Stimulated activated CD4-positive, alpha-beta T cell treated with anti-CD3 and anti-CD28 coated beads, Interleukin-12 subunit alpha, Interleukin-12 subunit beta, amount 100 ng/mL, for 24 hours (primary cell): ENCODE data around the gene ULK1.

Experiments used
- DNase-seq, 2 experiments: peaks; one replicate each; pipeline ENCODE4 v3.0.0-alpha.2; 2020; ENCODE audit warnings: low read depth in 2 of 2

Gene ULK1

DNA sequence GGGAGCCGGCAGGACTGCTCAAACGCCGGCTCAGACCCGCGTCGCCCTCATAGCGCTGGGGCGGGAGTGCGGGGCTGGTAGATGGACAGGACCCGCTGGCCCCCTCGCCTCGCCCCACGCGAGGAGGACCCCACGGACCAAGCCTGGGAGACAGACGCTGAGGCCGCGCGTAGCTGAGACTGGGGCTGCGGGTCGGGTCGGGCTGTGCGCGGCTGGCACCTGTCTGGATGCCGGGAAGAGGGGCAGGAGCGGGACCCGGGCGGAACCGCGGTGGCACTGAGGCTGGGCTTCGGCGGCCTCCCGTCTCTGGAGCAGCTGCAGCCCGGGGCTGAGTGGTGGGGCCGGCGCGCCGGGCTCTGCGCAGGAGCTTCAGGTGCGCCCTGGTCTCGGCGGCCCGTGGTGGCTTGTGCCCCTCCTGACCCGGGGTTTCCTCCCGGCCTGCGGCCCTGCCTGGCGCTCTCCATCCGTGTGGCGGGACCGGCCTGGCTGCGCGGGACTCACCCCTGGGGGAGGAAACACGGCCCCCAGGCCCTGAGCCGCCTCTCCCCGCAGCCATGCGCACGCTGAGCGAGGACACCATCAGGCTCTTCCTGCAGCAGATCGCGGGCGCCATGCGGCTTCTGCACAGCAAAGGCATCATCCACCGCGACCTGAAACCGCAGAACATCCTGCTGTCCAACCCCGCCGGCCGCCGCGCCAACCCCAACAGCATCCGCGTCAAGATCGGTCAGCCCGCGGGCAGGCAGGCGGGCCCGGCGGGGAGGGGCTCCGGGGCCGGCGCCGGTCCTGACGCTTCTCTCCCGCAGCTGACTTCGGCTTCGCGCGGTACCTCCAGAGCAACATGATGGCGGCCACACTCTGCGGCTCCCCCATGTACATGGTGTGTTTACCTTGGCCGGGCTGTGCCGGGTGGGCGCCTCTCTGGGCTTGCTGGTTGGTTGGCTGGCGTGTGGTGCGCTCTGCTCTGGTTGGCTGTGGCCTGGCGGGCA is 14.0 kb downstream of the ULK1 start:
- no peak for DNase-seq

GRCh38 chr12:131909081-131909751 is 14.8 kb downstream of the ULK1 start:
- DNase-seq = no peak

- DNase-seq = no peak
Observed at GRCh38 chr12:131909752-131910219, 15.4 kb downstream of the ULK1 start.

- no peak for DNase-seq
Observed at GRCh38 chr12:131910302-131911027, 16.0 kb downstream of the ULK1 start.

DNA sequence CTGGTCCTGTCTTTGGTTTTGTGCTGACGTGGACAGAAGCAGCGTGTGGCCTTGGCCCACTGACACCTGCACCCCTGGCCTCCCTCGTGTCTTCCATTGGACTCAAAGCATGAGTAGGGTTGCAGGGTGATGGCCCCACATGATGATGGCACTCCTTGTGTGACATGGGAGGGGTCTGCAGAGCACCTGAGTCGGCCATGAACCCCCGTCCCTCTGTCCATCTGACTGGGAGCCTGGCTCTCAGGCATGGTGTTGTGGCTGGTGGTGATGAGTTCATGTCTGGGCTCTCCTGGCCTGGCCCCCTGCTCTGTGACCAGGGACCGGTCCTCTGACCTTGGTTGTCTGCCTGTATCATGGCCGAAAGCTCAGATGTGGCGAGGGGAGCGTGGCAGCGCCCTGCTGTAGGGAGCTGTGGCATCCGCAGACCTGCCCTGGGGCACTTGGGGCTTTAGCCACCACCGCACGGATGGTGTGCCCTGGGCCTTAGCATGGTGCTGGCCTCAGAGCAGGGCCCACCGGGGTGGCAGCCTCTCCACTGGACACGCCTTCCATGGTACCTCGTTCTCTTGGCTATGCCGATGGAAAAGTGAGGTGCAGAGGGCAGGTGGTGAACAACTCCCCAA is 16.7 kb downstream of the ULK1 start:
- no peak for DNase-seq

- no peak for DNase-seq
Observed at GRCh38 chr12:131911851-131912477, 17.5 kb downstream of the ULK1 start.

DNA sequence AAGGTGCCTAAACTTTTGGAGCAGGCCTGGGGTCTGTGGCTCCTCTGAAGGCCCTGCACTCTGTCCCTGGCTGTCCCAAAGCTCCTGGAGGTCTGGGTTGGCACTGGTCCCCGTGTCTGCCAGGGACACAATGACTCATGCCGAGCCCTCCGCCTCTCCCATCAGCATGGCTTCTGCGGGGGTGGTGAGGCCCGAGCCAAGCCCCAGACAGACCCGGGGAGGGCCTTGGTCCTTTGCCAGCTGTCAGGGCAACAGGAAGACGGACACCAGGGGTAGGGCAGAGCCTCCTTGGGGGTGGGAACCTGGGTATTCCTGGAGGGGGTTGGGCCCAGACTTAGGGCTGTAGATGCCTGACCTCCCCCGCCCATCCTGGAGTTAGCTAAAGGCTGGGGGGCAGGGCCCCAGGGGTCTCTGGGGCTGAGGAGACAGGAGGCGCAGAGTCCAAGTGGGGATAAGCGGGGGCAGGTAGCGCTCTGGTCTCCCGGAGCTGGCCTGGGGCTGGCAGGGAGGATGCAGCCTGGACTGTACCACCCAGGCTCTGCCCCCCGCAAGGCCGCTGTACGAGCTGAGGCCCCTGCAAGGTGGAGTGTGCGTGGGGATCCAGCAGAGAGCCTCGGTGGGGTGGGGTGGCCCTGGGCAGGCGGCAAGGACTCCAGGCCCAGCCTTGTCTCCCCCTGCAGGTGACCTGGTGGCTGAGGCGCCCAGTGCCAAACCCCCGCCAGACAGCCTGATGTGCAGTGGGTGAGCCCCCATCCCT is 18.3 kb downstream of the ULK1 start:
- no peak for DNase-seq

DNA sequence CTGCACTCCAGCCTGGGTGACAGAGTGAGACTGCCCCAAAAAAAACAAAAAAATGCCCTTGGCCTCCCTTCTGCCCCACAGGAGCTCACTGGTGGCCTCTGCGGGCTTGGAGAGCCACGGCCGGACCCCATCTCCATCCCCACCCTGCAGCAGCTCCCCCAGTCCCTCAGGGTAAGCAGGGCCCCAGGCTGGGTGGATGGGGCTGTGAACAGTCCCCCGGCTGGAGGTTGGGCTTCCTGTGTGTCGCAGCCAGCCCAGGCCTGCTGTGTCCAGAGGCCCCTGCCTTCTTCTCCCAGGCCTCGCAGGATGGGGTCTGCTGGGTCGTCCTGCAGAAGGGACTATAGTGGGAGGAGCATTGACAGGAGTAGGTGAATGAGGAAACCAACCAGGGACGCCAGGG is 19.2 kb downstream of the ULK1 start:
- no peak for DNase-seq

DNA sequence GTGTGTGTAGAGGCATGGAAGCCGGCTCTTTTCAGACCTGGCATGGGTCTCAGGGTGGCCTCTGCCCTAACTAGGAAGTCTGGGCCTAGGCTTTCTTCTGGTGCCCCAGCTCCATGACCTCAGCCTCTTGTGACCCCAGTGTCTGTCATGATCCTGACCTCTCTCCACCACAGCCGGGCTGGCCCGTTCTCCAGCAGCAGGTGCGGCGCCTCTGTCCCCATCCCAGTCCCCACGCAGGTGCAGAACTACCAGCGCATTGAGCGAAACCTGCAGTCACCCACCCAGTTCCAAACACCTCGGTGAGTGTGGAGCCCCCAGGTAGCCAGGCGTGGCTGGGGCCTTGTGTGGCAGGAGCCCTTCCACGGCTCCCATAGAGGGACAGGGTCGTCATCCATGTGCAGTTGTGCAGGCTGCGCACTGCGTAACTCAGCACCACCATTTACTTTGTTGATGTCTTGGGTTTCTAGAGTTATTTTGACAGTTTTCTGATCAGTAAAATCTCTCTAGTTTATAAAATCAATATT is 19.8 kb downstream of the ULK1 start:
- no peak for DNase-seq

DNA sequence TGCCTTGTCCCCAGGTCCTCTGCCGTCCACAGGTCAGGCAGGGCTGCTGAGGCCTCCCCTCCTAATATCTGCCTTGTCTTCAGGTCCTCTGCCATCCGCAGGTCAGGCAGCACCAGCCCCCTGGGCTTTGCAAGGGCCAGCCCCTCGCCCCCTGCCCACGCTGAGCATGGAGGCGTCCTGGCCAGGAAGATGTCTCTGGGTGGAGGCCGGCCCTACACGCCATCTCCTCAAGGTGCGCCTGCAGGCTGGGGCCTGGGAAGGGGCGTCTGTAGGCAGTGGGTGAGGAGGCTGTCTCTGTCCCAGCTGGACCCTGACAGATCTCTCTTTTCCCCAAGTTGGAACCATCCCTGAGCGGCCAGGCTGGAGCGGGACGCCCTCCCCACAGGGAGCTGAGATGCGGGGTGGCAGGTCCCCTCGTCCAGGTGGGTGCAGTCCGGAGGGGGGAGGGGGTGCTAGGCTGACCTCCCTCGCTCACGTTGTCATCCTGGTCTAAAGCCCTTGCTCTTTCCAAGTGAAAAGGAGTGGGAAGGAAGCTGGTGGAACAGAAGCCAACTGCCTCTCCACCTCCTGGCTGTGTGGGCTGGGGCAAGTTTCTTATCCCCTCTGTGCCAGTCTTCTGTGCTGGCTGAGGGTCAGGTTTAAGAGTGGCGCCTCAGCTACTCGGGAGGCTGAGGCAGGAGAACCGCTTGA is 20.7 kb downstream of the ULK1 start:
- DNase-seq = no peak

- no peak for DNase-seq
Observed at GRCh38 chr12:131915823-131916222, 21.4 kb downstream of the ULK1 start.

GRCh38 chr12:131916306-131917138 is 22.1 kb downstream of the ULK1 start:
- DNase-seq = no peak

GRCh38 chr12:131917139-131917710 is 22.8 kb downstream of the ULK1 start:
- DNase-seq = no peak

DNA sequence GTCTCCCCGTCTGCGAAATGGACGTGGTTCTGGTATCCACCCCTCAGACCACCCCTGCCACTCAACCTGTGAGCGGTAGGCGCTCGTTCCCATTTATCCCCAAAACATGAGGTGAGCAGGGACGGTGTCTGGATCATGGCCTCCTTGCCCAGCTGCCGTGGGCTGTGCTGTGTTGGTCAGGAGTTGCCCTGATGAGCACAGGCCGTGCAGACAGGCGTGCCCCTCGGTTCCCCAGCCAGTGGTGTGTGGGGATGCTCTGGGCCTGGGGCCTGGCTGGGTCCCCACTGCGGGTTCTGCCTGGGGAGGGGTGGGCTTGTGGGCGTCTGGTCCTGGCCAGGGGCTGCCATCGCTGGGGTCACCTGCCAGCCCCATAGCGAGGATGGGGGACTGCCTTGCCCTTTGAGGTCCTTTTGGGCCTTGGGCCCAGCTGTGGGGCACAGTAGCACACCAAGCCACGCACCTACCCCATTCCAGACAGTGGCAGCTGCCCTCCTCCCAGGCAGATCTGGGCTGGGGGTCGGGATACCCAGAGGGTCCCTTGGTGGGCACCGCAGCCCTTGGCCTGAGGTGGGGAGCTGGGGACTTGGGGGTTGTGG is 23.4 kb downstream of the ULK1 start:
- DNase-seq = no peak

DNA sequence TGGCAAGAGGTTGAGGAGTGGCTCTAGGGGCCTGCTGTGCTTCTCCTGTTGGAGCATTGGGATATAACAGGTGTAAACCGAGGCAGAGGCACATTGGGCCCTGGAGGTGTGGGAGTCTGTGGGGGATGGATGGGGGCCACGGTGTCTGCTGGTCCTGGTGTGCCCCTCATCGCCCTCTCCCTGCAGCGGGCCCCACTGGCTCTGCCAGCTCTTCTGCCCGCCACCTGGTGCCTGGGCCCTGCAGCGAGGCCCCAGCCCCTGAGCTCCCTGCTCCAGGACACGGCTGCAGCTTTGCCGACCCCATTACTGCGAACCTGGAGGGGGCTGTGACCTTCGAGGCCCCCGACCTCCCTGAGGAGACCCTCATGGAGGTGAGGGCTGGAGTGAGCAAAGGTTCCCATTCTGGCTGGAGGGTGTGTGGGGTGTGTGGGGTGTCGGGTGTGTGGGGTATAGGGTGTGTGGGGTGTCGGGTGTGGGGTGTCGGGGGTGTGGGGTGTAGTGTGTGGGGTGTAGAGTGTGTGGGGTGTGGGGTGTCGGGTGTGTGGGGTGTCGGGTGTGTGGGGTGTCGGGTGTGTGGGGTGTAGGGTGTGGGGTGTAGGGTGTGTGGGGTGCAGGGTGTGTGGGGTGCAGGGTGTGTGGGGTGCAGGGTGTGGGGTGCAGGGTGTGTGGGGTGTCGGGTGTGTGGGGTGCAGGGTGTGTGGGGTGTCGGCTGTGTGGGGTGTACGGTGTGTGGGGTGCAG is 24.1 kb downstream of the ULK1 start:
- DNase-seq = no peak

DNA sequence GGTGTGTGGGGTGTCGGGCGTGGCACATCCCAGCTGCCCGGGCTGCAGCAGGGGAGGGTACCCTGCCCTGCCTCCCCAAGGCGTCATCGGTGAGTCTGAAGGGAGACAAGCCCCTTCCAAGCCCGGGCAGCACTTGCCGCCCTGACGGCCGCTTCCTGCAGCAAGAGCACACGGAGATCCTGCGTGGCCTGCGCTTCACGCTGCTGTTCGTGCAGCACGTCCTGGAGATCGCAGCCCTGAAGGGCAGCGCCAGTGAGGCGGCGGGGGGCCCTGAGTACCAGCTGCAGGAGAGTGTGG is 24.6 kb downstream of the ULK1 start:
- DNase-seq = no peak

DNA sequence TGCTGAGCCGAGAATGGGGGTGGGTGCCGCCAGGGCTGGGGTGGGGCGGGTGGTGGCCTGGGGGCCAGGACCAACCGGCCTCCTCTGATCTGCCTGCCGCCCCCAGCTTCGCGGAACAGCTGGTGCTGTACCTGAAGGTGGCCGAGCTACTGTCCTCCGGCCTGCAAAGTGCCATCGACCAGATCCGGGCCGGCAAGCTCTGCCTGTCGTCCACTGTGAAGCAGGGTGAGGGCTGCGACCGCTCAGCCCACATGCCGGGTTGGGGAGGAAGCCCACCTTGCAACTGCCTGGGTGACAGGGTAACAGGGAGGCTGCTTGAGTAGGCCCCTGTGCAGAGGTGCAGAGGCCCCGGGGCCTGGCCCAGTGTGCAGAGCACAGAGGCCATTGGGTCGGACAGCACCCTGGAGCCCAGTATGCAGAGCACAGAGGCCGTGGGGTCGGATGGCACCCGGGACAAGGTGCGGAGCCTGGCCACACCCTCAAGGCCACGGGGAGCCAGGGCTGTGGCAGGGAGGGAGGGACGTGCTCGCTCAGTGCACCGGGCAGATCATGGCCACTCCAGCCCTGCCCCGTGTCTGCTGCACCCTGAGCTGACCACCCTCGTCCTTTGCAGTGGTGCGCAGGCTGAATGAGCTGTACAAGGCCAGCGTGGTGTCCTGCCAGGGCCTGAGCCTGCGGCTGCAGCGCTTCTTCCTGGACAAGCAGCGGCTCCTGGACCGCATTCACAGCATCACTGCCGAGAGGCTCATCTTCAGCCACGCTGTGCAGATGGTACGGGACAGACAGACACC is 25.1 kb downstream of the ULK1 start:
- DNase-seq = no peak
